ENCODE data around the gene SERPING1. TPM values are rescaled to one million over a fixed set of nuclear protein-coding genes. Genes with fewer than 3 reads are reported as not detected.
A peak's percentile ranks its signal among the peaks of the same experiment; 100 is the strongest.

Gene SERPING1
- polyA plus RNA-seq, 1 donor from 2014 or later = 0.22 TPM

- Histone ChIP-seq H3K4me2 (ENCODE audit: low read length) (no peak overlapping the region), H4K20me1 (ENCODE audit: insufficient read depth) (no peaks in the 10 kb centered on the region), H3F3A (ENCODE audit: insufficient read depth, low read length, poor library complexity, severe bottlenecking) (no peaks in the 10 kb centered on the region), H3K9me3 (ENCODE audit: low read length) (no peaks in the 10 kb centered on the region), H2AFZ (ENCODE audit: low read depth, low read length) (no peak overlapping the region), H3K27ac (ENCODE audit: low read length) (no peak overlapping the region), H3K9ac (ENCODE audit: low read length) (no peak overlapping the region), H3K36me3 (ENCODE audit: insufficient read depth, low read length) (no peaks in the 10 kb centered on the region), H3K79me2 (replicated peaks; ENCODE audit: insufficient read depth, low read length) (no peaks in the 10 kb centered on the region), H3K27me3 (ENCODE audit: insufficient read depth, low read depth, low read length) (no peaks in the 10 kb centered on the region), H3K9me2 (ENCODE audit: insufficient read depth, low read length) (no peaks in the 10 kb centered on the region), H3K4me3 (ENCODE audit: low read length) (no peak overlapping the region)
- no peak for TF ChIP-seq EZH2 (IDR thresholded peaks at IDR 0.05; ENCODE audit: borderline replicate concordance, insufficient read depth, low read length, poor library complexity, severe bottlenecking)
- TF ChIP-seq CTCF (IDR thresholded peaks at IDR 0.05; ENCODE audit: poor library complexity, severe bottlenecking) = no peak
- no peak for TF ChIP-seq TAF1 (IDR thresholded peaks at IDR 0.05; ENCODE audit: low read depth)
- TF ChIP-seq POLR2AphosphoS5 (IDR thresholded peaks at IDR 0.05) = no peak
- no peak for TF ChIP-seq SMC3 (conservative IDR thresholded peaks at IDR 0.05; ENCODE audit: poor library complexity)
- no peak for TF ChIP-seq REST (IDR thresholded peaks at IDR 0.05; ENCODE audit: borderline replicate concordance)
- no peak for TF ChIP-seq EP300 (conservative IDR thresholded peaks at IDR 0.05; ENCODE audit: poor library complexity, severe bottlenecking)
Observed at GRCh38 chr11:57596266-57596885, 1.1 kb upstream of the SERPING1 start.

GRCh38 chr11:57597916-57598830 is 688 bp downstream of the SERPING1 start:
- Histone ChIP-seq H3K4me2 (ENCODE audit: low read length) (no peak overlapping the region), H3K9ac (ENCODE audit: low read length) (no peak overlapping the region), H3K4me3 (ENCODE audit: low read length) (peak overlapping the region; percentile 42), H3K36me3 (ENCODE audit: insufficient read depth, low read length) (no peaks in the 10 kb centered on the region), H3K9me3 (ENCODE audit: low read length) (no peaks in the 10 kb centered on the region), H3K79me2 (replicated peaks; ENCODE audit: insufficient read depth, low read length) (no peaks in the 10 kb centered on the region), H3K9me2 (ENCODE audit: insufficient read depth, low read length) (no peaks in the 10 kb centered on the region), H3F3A (ENCODE audit: insufficient read depth, low read length, poor library complexity, severe bottlenecking) (no peaks in the 10 kb centered on the region), H2AFZ (ENCODE audit: low read depth, low read length) (no peak overlapping the region), H4K20me1 (ENCODE audit: insufficient read depth) (no peaks in the 10 kb centered on the region), H3K27me3 (ENCODE audit: insufficient read depth, low read depth, low read length) (no peaks in the 10 kb centered on the region), H3K27ac (ENCODE audit: low read length) (no peak overlapping the region)
- TF ChIP-seq POLR2AphosphoS5 (IDR thresholded peaks at IDR 0.05) = no peak
- no peak for TF ChIP-seq EZH2 (IDR thresholded peaks at IDR 0.05; ENCODE audit: borderline replicate concordance, insufficient read depth, low read length, poor library complexity, severe bottlenecking)
- TF ChIP-seq RAD21 (conservative IDR thresholded peaks at IDR 0.05) = no peak
- TF ChIP-seq EP300 (conservative IDR thresholded peaks at IDR 0.05; ENCODE audit: poor library complexity, severe bottlenecking) = no peak
- TF ChIP-seq TAF1 (IDR thresholded peaks at IDR 0.05; ENCODE audit: low read depth) = no peak
- TF ChIP-seq CTCF (IDR thresholded peaks at IDR 0.05; ENCODE audit: poor library complexity, severe bottlenecking) = no peak
- TF ChIP-seq REST (IDR thresholded peaks at IDR 0.05; ENCODE audit: borderline replicate concordance) = no peak
- no peak for TF ChIP-seq SMC3 (conservative IDR thresholded peaks at IDR 0.05; ENCODE audit: poor library complexity)
- TF ChIP-seq MXI1 (conservative IDR thresholded peaks at IDR 0.05; ENCODE audit: poor library complexity, severe bottlenecking) = no peak
